ENCODE results near the gene SPACDR.

DNA sequence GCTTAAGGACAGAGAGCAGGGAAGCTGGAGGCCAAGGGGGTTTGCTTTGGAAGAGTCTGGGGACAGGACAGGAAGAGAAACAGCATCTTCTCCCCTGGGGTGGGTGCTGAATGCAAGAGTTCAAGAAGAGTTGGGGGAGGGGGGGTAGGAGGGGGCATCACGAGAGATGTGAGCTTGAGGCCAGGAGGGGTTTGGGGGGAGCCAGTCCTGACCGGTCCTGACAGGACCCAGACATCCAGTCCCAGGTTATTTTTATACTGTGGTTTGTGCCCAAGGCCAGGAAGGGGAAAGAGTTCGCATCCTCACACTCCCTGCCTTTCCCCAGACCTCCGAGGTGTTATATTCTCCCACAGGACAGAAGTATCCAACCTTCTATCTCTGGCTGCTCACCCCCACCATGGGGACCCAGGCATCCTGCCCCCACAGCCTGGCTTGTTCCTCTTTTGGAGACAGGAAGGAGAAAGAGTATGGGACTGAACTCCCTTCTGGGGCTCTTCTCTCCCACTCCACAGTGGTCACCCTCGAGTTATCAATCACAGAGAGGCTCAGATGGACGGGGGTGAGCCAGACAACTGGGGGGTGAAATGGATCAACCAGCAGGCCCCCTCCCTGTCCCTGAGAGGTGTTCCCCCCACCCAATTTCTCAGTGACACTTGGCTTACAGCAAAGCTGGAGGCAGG lies 12.2 kb upstream of the SPACDR start:
- TF ChIP-seq, protein P1, sequence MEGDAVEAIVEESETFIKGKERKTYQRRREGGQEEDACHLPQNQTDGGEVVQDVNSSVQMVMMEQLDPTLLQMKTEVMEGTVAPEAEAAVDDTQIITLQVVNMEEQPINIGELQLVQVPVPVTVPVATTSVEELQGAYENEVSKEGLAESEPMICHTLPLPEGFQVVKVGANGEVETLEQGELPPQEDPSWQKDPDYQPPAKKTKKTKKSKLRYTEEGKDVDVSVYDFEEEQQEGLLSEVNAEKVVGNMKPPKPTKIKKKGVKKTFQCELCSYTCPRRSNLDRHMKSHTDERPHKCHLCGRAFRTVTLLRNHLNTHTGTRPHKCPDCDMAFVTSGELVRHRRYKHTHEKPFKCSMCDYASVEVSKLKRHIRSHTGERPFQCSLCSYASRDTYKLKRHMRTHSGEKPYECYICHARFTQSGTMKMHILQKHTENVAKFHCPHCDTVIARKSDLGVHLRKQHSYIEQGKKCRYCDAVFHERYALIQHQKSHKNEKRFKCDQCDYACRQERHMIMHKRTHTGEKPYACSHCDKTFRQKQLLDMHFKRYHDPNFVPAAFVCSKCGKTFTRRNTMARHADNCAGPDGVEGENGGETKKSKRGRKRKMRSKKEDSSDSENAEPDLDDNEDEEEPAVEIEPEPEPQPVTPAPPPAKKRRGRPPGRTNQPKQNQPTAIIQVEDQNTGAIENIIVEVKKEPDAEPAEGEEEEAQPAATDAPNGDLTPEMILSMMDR (IDR thresholded peaks at IDR 0.05): no peak
- TF ChIP-seq POLR2A (IDR thresholded peaks at IDR 0.05) (no peak), EP300 (IDR thresholded peaks at IDR 0.05) (no peak), POLR2AphosphoS5 (IDR thresholded peaks at IDR 0.05) (peak in 1 of 4 donors; percentile 15)
